ENCODE results near the gene EIF4A3. TPM values are rescaled to one million over a fixed set of nuclear protein-coding genes. Genes with fewer than 3 reads are reported as not detected.

EIF4A3 gene
- total RNA-seq, 1 experiment from 2014 or later, result 124 TPM

DNA sequence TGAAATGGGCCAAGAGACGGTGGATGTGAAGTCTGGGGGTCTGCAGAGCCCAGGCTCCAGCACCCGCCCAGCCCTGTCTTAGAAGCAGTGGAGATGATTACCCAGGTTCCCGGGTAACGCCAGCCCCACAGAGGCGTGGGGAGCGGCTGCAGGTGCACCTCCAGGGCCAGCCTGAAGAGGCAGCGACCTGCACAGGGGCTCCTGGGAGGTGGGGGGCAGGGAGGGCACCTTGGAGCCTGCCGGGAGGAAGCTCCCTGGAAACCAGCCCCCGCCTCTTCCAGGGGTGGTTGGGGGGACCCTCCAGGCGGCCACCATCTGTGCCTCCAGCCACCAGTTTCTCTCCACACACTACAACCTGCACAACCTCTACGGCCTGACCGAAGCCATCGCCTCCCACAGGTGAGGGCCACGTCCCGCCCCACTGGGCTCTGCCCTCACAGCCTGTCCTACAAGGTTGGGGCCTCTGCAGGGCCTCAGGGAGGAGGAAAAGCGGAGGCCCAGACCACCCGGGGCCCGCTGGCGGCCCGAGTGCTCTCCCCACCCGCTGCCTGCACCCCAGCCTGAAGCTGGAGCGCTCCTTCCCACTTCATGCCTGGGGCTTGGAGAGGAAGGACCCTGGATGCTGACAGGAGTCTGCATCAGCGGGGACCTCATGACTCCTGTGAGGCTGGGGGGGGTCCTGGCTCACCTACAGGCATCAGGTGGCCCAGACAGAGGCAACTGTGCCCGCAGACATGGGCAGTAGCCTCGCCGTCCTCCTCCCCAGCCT, 35.0 kb downstream of the EIF4A3 start:
- no peak overlapping the region for H3K27ac Mint-ChIP-seq (ENCODE audit: unreplicated experiment)

GRCh38 chr17:80110927-80111701, 35.8 kb downstream of the EIF4A3 start:
- DNase-seq, result no peak
- no peak overlapping the region for H3K27ac Mint-ChIP-seq (ENCODE audit: unreplicated experiment)
- H3K9me3 Mint-ChIP-seq (ENCODE audit: low read depth, unreplicated experiment), result no peaks in the 10 kb centered on the region
- BruUV-seq (replicated peaks), result no TSS peak
- CTCF ChIA-PET, result no interaction called here
- H3K27me3 Mint-ChIP-seq (ENCODE audit: unreplicated experiment), result no peaks in the 10 kb centered on the region
- intact Hi-C loops (cut with micrococcal nuclease; ENCODE audit: unreplicated experiment), result no loop called here
- H3K4me1 Mint-ChIP-seq (ENCODE audit: low read depth, unreplicated experiment), result no peaks in the 10 kb centered on the region
- peaks cover 5% of the 10 kb centered on the region for H3K36me3 Mint-ChIP-seq (ENCODE audit: insufficient read depth, unreplicated experiment)
- TF ChIP-seq CTCF (IDR thresholded peaks at IDR 0.05; ENCODE audit: unreplicated experiment), result no peak
- no peak overlapping the region for H3K4me3 Mint-ChIP-seq (ENCODE audit: low read depth, unreplicated experiment)

More for the DNA sequence above, 35.0 kb downstream of the EIF4A3 start:
- no TSS peak for BruUV-seq (replicated peaks)
- no peak for DNase-seq
- intact Hi-C loops (cut with micrococcal nuclease; ENCODE audit: unreplicated experiment), result no loop called here
- Mint-ChIP-seq H3K36me3 (ENCODE audit: insufficient read depth, unreplicated experiment) (peaks cover 5% of the 10 kb centered on the region), H3K27me3 (ENCODE audit: unreplicated experiment) (no peaks in the 10 kb centered on the region), H3K4me3 (ENCODE audit: low read depth, unreplicated experiment) (no peak overlapping the region), H3K9me3 (ENCODE audit: low read depth, unreplicated experiment) (no peaks in the 10 kb centered on the region), H3K4me1 (ENCODE audit: low read depth, unreplicated experiment) (no peaks in the 10 kb centered on the region)
- CTCF ChIA-PET, result interaction anchor here (0.6 kb wide), 1 partner anchor 36 kb away, joined by 5 read pairs; no protein-coding TSS in a partner anchor
- no peak for TF ChIP-seq CTCF (IDR thresholded peaks at IDR 0.05; ENCODE audit: unreplicated experiment)

GRCh38 chr17:80110447-80110812, 36.5 kb downstream of the EIF4A3 start:
- intact Hi-C loops (cut with micrococcal nuclease; ENCODE audit: unreplicated experiment), result no loop called here
- no peaks in the 10 kb centered on the region for H3K27me3 Mint-ChIP-seq (ENCODE audit: unreplicated experiment)
- no peaks in the 10 kb centered on the region for H3K4me1 Mint-ChIP-seq (ENCODE audit: low read depth, unreplicated experiment)
- CTCF ChIA-PET, result no interaction called here
- H3K9me3 Mint-ChIP-seq (ENCODE audit: low read depth, unreplicated experiment), result no peaks in the 10 kb centered on the region
- no TSS peak for BruUV-seq (replicated peaks)
- DNase-seq, result no peak
- no peak for TF ChIP-seq CTCF (IDR thresholded peaks at IDR 0.05; ENCODE audit: unreplicated experiment)
- peaks cover 5% of the 10 kb centered on the region for H3K36me3 Mint-ChIP-seq (ENCODE audit: insufficient read depth, unreplicated experiment)
- H3K27ac Mint-ChIP-seq (ENCODE audit: unreplicated experiment), result no peak overlapping the region
- H3K4me3 Mint-ChIP-seq (ENCODE audit: low read depth, unreplicated experiment), result no peak overlapping the region

GRCh38 chr17:80109713-80110446, 37.0 kb downstream of the EIF4A3 start:
- CTCF ChIA-PET, result interaction anchor here (0.7 kb wide), 1 partner anchor 14 kb away, joined by 3 read pairs; no protein-coding TSS in a partner anchor
- no peak for DNase-seq
- Mint-ChIP-seq H3K9me3 (ENCODE audit: low read depth, unreplicated experiment) (no peaks in the 10 kb centered on the region), H3K27me3 (ENCODE audit: unreplicated experiment) (no peaks in the 10 kb centered on the region), H3K4me1 (ENCODE audit: low read depth, unreplicated experiment) (no peaks in the 10 kb centered on the region), H3K36me3 (ENCODE audit: insufficient read depth, unreplicated experiment) (peaks cover 5% of the 10 kb centered on the region), H3K4me3 (ENCODE audit: low read depth, unreplicated experiment) (no peak overlapping the region), H3K27ac (ENCODE audit: unreplicated experiment) (no peak overlapping the region)
- intact Hi-C loops (cut with micrococcal nuclease; ENCODE audit: unreplicated experiment), result no loop called here
- no peak for TF ChIP-seq CTCF (IDR thresholded peaks at IDR 0.05; ENCODE audit: unreplicated experiment)
- no TSS peak for BruUV-seq (replicated peaks)
